ENCODE data around the gene EXTL2.
"Not testable (repeated sequence)": the region's sequence is repeated elsewhere in the genome, so short reads cannot be mapped to it uniquely, and the experiment has no call there.

The EXTL2 gene, protein sequence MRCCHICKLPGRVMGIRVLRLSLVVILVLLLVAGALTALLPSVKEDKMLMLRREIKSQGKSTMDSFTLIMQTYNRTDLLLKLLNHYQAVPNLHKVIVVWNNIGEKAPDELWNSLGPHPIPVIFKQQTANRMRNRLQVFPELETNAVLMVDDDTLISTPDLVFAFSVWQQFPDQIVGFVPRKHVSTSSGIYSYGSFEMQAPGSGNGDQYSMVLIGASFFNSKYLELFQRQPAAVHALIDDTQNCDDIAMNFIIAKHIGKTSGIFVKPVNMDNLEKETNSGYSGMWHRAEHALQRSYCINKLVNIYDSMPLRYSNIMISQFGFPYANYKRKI

GRCh38 chr1:100894603-100895539 is at the start of gene EXTL2:
TSS of gene EXTL2 (minus strand) at chr1:100894842. CDS start at chr1:100888757, 6,085 bp downstream.
- peak; percentile 92 for DNase-seq

DNA sequence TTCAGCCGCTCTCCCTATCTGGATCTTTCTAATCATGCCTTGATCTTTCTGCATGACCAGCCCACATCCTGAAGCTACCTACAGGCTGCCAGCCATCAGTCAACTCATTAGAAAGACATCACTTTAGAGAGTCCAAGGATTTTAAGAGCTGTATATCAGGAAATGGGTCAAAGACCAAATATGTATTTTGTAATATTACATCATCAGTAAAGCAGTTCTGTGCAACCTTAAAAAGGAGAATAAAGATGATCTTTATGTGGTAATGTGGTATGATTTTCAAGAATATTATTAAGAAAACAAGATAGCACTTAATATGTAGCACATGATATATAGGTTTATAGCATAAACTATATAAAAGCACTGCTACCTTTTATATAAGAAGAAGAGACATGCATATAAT is 48.9 kb upstream of the EXTL2 start:
- no peak for DNase-seq

DNA sequence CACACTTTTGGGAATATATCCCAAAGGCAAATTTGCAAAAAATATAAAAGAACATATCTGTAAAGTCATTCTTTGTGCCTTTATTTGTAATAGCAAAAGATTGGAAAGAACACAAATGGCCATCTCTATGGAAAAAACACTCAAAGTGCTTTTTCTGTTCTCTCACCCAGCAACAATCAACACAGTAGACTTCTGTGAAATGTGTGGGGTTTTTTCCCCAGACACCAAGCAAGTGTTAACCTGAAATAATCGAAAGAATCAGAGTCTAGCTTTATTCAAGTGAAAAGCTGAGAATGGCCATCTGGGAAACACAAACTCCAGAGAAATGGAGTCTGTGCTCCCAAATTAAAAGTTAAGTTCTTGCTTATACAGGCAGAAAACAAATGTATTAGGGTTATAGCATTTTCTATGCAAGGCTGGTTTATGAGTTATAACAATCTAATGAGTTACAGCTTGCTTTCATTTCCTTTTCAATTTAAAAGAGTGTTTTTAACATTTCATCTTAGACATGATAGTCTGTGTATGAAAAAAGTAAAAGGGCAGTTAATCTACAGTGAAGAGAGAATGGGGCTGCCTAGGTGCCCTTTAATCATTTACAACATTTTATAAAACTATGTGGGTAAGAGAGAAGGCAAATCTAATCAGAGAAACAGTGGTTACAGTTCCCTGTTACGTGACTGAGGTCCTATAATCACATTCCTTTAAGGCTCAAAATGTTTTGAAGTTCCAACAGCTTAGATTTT is 47.8 kb upstream of the EXTL2 start:
- no peak for DNase-seq

DNA sequence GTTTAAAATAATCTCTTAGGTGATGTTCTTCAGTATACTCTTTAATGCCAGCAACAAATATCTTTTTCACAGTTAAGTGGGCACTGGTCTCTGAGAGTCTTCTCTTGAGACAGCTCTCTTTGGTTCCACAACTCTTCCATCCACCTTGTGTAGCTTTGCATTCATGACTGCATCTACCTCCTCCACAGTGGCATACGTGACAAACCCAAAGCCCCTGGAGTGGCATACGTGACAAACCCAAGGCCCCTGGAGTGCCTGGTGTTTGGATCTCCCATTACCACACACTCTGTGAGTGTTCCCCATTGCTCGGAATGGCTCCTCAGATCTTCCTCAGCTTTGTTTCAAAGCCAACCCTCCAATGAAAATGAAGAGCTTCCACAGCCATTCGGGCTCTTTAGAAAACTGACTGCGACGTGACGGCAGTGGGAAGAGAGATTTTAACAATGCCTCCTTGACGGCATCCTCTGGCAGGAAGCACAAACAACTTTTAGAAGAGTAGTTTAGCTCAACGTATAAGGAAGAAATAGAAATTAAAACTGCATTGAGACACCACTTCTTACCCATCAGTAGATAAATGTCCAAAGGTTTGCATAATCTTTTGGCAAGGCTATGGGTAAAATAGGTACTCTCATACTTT is 47.1 kb upstream of the EXTL2 start:
- DNase-seq, result no peak

- no peak for DNase-seq
These were observed 46.5 kb upstream of the EXTL2 start for GRCh38 chr1:100941098-100941527.

- DNase-seq, result no peak
These were observed 41.7 kb upstream of the EXTL2 start for GRCh38 chr1:100936194-100936967.

DNA sequence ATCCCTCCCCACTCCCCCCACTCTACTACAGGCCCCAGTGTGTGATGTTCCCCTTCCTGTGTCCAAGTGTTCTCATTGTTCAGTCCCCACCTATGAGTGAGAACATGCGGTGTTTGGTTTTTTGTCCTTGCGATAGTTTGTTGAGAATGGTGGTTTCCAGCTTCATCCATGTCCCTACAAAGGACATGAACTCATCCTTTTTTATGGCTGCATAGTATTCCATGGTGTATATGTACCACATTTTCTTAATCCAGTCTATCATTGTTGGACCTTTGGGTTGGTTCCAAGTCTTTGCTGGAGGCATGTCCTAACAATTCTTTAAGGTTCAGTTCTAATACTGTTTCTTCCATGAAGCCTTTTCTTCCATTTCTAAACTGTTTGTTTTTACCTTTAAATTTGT is 38.9 kb upstream of the EXTL2 start:
- DNase-seq, result not testable (repeated sequence)

- DNase-seq, result no peak
These were observed 37.1 kb upstream of the EXTL2 start for GRCh38 chr1:100931716-100932115.

DNA sequence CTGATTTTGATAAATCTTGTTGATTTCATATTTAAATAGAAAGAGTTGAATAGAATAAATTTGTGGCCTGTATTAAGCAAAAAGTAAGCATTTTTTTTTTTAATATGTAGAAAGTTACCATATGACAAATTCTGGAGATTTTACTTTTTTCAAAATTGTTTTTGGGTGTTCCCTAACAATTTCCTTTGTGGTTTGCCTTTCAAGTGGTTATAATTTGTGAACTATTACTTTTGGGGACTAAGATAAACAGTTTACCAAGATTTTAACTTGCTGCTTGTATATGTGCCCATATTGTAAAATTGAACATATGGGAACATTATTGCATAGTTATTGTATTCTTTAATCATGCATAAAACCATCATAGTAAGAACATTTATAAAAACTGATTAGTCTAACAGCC is 35.9 kb upstream of the EXTL2 start:
- no peak for DNase-seq

DNA sequence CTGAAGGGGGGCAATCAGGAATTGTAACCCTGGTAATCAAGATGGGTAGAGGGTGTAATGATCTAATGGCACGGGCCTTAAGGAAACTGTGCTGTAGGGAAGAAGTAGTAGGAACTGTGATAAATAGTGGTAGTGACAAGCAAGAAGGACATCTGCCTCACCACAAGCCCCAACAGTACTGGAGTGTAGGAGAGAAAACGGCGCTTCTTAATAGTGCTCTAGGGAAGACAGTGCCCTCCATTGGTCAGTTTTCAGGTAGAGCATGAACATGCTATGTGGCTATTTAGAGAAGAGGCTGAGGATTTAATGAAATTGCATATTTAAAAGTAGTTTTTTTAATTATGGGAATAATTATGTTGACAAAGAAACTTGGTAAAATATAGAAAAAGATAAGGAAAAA is 33.5 kb upstream of the EXTL2 start:
- DNase-seq, result no peak

- DNase-seq, result no peak
These were observed 32.6 kb upstream of the EXTL2 start for GRCh38 chr1:100927276-100927675.

DNA sequence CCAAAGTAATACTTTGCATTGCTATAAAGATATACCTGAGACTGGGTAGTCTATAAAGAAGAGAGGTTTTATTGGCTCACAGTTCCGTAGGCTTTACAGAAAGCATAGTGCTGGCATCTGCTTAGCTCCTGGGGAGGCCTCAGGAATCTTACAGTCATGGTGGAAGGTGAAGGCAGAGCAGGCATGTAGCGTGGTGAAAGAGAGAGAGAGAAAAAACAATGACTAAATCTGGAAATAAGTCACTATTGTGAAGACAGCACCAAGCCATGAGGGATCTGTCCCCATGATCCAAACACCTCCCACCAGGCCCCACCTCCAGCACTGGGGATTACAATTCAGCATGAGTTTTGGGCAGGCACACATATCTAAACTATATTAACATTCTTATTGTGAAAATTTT is 31.6 kb upstream of the EXTL2 start:
- no peak for DNase-seq

DNA sequence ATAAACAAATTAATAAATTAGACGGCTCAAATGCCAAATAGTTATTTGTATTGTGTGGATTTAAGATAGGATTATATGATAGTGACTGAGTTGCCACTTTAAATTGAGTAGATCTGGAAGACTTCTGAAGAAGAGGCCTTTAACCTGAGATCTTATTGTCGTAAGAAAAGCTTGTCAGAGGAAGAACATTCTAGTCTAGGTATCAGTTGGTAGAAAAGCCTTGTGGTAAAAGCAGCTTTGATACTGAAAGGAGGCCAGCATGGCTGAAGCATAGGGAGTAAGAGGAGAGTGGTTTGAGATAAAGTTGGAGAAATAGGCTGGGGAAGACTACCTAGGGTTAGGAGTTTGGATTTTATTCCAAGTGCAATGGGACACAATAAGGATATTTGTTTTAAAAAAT is 30.3 kb upstream of the EXTL2 start:
- DNase-seq, result no peak

DNA sequence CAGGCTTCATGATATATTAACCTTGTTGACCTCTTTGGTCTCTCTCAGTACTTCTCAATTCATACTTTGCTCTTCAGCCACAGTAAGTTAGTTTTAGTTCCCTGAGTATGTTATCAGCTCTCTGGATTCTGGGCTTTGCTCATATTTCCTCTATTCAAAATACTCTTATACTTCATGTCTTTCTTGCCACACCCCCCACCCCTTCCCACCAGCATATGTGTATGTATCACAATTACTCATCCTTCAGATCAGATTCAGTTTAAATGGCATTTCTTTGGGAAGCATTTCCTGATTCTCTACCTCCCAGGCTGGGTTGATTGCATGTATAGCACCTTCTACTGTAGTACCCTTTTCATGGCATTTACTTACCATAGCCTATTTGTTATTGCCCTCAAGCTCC is 29.6 kb upstream of the EXTL2 start:
- no peak for DNase-seq

GRCh38 chr1:100921110-100921706 is 26.6 kb upstream of the EXTL2 start:
- no peak for DNase-seq

DNA sequence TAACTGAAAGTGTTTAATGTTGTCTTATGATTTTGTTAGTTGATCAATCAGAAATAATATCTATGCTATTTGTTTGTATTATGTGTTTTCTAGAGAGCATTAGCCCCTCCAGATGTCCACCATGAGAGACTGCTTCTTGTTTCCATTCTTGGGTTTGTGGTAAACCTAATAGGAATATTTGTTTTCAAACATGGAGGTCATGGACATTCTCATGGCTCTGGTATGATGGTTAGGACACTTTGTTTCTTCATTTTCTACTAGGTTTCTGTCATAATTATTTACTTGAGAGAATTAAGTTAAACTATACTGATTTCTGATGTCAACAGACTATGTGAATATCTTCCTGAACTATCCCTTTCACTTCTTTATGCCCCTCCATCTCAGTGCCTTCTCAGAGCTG is 17.4 kb upstream of the EXTL2 start:
- no peak for DNase-seq

DNA sequence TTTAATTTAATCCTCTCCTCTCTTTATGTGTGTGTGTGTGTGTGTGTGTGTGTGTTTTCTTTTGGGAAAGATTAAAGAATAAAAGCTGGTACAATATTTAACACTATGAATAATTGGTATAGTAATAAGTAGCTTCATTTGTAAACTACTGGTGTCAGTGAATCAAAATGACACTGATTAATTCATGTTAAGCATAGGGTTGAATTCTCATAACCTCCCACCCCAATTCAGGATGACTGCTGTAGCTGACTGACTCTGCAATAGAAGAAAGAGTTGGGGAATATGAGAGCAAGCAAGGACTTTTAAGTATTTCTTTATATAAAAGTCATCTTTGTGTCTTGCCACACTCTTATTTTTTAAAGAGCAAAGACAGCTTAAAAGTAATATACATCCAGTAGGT is 14.4 kb upstream of the EXTL2 start:
- no peak for DNase-seq

- no peak for DNase-seq
These were observed 13.2 kb upstream of the EXTL2 start for GRCh38 chr1:100907887-100908286.

GRCh38 chr1:100905181-100905580 is 10.5 kb upstream of the EXTL2 start:
- DNase-seq, result no peak

- DNase-seq, result no peak
These were observed 9.9 kb upstream of the EXTL2 start for GRCh38 chr1:100904528-100904927.

- DNase-seq, result no peak
These were observed 9.1 kb upstream of the EXTL2 start for GRCh38 chr1:100903777-100904176.

- no peak for DNase-seq
These were observed 7.7 kb upstream of the EXTL2 start for GRCh38 chr1:100902365-100902764.
